ENCODE measurements around the gene STMN1. TPM values are rescaled to one million over a fixed set of nuclear protein-coding genes. Genes with fewer than 3 reads are reported as not detected.

Gene STMN1
- total RNA-seq, 1 experiment from 2014 or later, result 368 TPM

- Histone ChIP-seq H3K9me2 (ENCODE audit: insufficient read depth) (no peaks in the 10 kb centered on the region), H3K27ac (ENCODE audit: low read depth, low read length) (no peak overlapping the region), H3K79me2 (ENCODE audit: insufficient read depth, low read length) (no peaks in the 10 kb centered on the region), H3K9me3 (ENCODE audit: control insufficient read depth in 1 of 2, insufficient read depth in 1 of 2, low read depth in 1 of 2, low read length in 2 of 2) (no peaks in the 10 kb centered on the region), H3K4me2 (ENCODE audit: low read length) (no peak overlapping the region), H4K20me1 (ENCODE audit: insufficient read depth) (no peaks in the 10 kb centered on the region), H3K36me3 (ENCODE audit: control insufficient read depth in 1 of 2, insufficient read depth in 2 of 2, low read length in 2 of 2) (no peaks in the 10 kb centered on the region), H3K27me3 (ENCODE audit: insufficient read depth, low read length) (no peaks in the 10 kb centered on the region), H3K9ac (ENCODE audit: low read length) (no peak overlapping the region), H3K4me3 (replicated peaks in 1 of 2; ENCODE audit: low read depth in 1 of 2, low read length in 2 of 2) (no peak overlapping the region), H2AFZ (ENCODE audit: low read depth, low read length, poor library complexity, severe bottlenecking) (no peak overlapping the region), H3K4me1 (ENCODE audit: control insufficient read depth in 1 of 2, insufficient read depth in 2 of 2, low read length in 2 of 2) (no peaks in the 10 kb centered on the region)
- RAD21 ChIA-PET (ENCODE audit: low non-redundant PET in 1 of 2, low total read pairs in 2 of 2, uncharacterized antibody in 2 of 2, unreplicated experiment in 2 of 2), result no interaction called here
- ATAC-seq (no peak), DNase-seq (ENCODE audit: low read depth, low spot score) (no peak)
- TF ChIP-seq POLR2AphosphoS5 (IDR thresholded peaks at IDR 0.05; ENCODE audit: low read depth, low read length) (no peak), ELF1 (IDR thresholded peaks at IDR 0.05; ENCODE audit: borderline replicate concordance, low read depth) (no peak), TCF7L2 (IDR thresholded peaks at IDR 0.05; ENCODE audit: borderline replicate concordance, extremely low read depth, insufficient read depth, insufficient read length) (no peak), ZFX (IDR thresholded peaks at IDR 0.05) (no peak), REST (IDR thresholded peaks at IDR 0.05; ENCODE audit: low read depth) (no peak), SRF (IDR thresholded peaks at IDR 0.05; ENCODE audit: low read depth) (no peak), ATF3 (IDR thresholded peaks at IDR 0.05) (no peak), SP1 (IDR thresholded peaks at IDR 0.05; ENCODE audit: low read depth) (no peak), ZNF274 (IDR thresholded peaks at IDR 0.05; ENCODE audit: low read depth, low read length) (no peak)
- POLR2A ChIA-PET, result no interaction called here
- CTCF ChIA-PET, result no interaction called here
- intact Hi-C loops (cut with micrococcal nuclease), result no loop called here
- no TSS peak for BruUV-seq (replicated peaks)
Measured at GRCh38 chr1:25922971-25923552, 16.8 kb upstream of the STMN1 start.
